Ovary (tissue), 3 donors: ENCODE measurements around the gene UGT3A1.

Source experiments
- CTCF ChIP-seq, 3 donors: fragments of 450-650 bp in 2 of 3; fragments of 200-600 bp in 1 of 3; IDR thresholded peaks; one replicate each; pipeline versions ENCODE4 v1.5.1 to v1.8.0; 2016 to 2022; ENCODE audit warnings: antibody characterized with exemption in 3 of 3, mild to moderate bottlenecking in 1 of 3
- POLR2A ChIP-seq: fragments of 450-650 bp; IDR thresholded peaks from one replicate; pipeline ENCODE4 v1.6.1; 2017; ENCODE audit warnings: antibody characterized with exemption, mild to moderate bottlenecking, moderate library complexity
- donor health status: DM: no; HTN: no; CAD: no.

GRCh38 chr5:35924950-35925722, 66.1 kb downstream of the UGT3A1 start:
- peak; percentile 30 to 52 (median 34) for TF ChIP-seq CTCF (IDR thresholded peaks at IDR 0.05)
- no peak for TF ChIP-seq POLR2A
